Keratinocyte (primary cell): ENCODE results near the gene LRP1B. TPM values are rescaled to one million over a fixed set of nuclear protein-coding genes. Genes with fewer than 3 reads are reported as not detected.

Experiments
- DNase-seq: peaks from one replicate; pipeline ENCODE4 v3.0.0-alpha.2; 2011; ENCODE audit warnings: low read depth, missing footprints, low spot score
- FAIRE-seq: peaks from 2 replicates; lab custom pipeline; 2011; peaks lifted over from hg19 to GRCh38; lab: Jason Lieb, UNC
- H2AFZ ChIP-seq: 2 replicates; pipeline ENCODE4 v1.6.0; 2012; ENCODE audit warnings: low read length, control low read depth, inconsistent platforms; ENCODE audit not compliant: control insufficient read depth
- H3K27ac ChIP-seq: 2 replicates; pipeline ENCODE4 v1.5.1; 2011; ENCODE audit warnings: low read length; ENCODE audit not compliant: control insufficient read depth, insufficient read depth
- H3K27me3 ChIP-seq: 3 replicates; pipeline ENCODE4 v1.6.0; 2011; ENCODE audit warnings: low read length; ENCODE audit not compliant: control insufficient read depth, insufficient read depth; ENCODE audit errors: extremely low read depth
- H3K36me3 ChIP-seq, 2 experiments: 2 replicates in 1 of 2; 3 replicates in 1 of 2; pipeline ENCODE4 v1.5.1; 2011; ENCODE audit warnings: low read length in 2 of 2, mild to moderate bottlenecking in 1 of 2; ENCODE audit not compliant: control insufficient read depth in 2 of 2, insufficient read depth in 2 of 2; ENCODE audit errors: extremely low read depth in 1 of 2
- H3K4me1 ChIP-seq: 3 replicates; pipeline ENCODE4 v1.5.1; 2011; ENCODE audit warnings: low read length; ENCODE audit not compliant: control insufficient read depth, insufficient read depth; ENCODE audit errors: extremely low read depth
- H3K4me2 ChIP-seq: 3 replicates; pipeline ENCODE4 v1.6.0; 2011; ENCODE audit warnings: low read depth, low read length; ENCODE audit not compliant: control insufficient read depth, insufficient read depth; ENCODE audit errors: extremely low read depth
- H3K4me3 ChIP-seq, 3 experiments: fragments of 200-600 bp in 1 of 3; sonication (generic) in 1 of 3; 2 replicates in 2 of 3; 3 replicates in 1 of 3; pipeline ENCODE4 v1.5.1; 2011 to 2016; ENCODE audit warnings: low read length in 3 of 3, mild to moderate bottlenecking in 3 of 3, control low read depth in 2 of 3, inconsistent platforms in 1 of 3, low read depth in 1 of 3, mixed read lengths in 1 of 3, mixed run types in 1 of 3, moderate library complexity in 1 of 3; ENCODE audit not compliant: control insufficient read depth in 2 of 3, insufficient read depth in 2 of 3; ENCODE audit errors: extremely low read depth in 1 of 3
- H3K79me2 ChIP-seq: 2 replicates; pipeline ENCODE4 v1.6.0; 2012; ENCODE audit warnings: low read length; ENCODE audit not compliant: control insufficient read depth, insufficient read depth
- H3K9ac ChIP-seq: 3 replicates; pipeline ENCODE4 v1.6.0; 2011; ENCODE audit warnings: low read length; ENCODE audit not compliant: control insufficient read depth, insufficient read depth; ENCODE audit errors: extremely low read depth
- H3K9me1 ChIP-seq: 3 replicates; pipeline ENCODE4 v1.6.0; 2011; ENCODE audit warnings: low read length; ENCODE audit not compliant: control insufficient read depth, insufficient read depth; ENCODE audit errors: extremely low read depth
- H3K9me3 ChIP-seq: 2 replicates; pipeline ENCODE4 v1.5.1; 2012; ENCODE audit warnings: low read depth, low read length; ENCODE audit not compliant: control insufficient read depth
- H4K20me1 ChIP-seq: 3 replicates; pipeline ENCODE4 v1.6.0; 2011; ENCODE audit warnings: low read length; ENCODE audit not compliant: control insufficient read depth, insufficient read depth; ENCODE audit errors: extremely low read depth
- CTCF ChIP-seq, 3 experiments: IDR thresholded peaks in 1 of 3; conservative IDR thresholded peaks in 1 of 3; optimal IDR thresholded peaks in 1 of 3; 2 replicates in 2 of 3; 3 replicates in 1 of 3; pipeline versions ENCODE3 to v1.5.1; 2011; ENCODE audit warnings: low read length in 3 of 3, mild to moderate bottlenecking in 3 of 3, moderate library complexity in 2 of 3, control low read depth in 1 of 3, inconsistent platforms in 1 of 3; ENCODE audit not compliant: insufficient read depth in 2 of 3; ENCODE audit errors: extremely low read depth in 1 of 3
- EZH2 ChIP-seq: IDR thresholded peaks from one replicate; pipeline ENCODE4 v1.6.1; 2012; ENCODE audit warnings: inconsistent platforms, mild to moderate bottlenecking, low read length, moderate library complexity
- dilution Hi-C: fragments of 300-500 bp; cut with MboI; formaldehyde crosslinking; loops from one replicate; pipeline ENCODE4 v1.7.0; 2020; ENCODE audit warnings: low sequenced_read_pairs; ENCODE audit not compliant: extremely low pct_ligation_motif_present
- polyA plus RNA-seq, 5 experiments: library from polyadenylated mRNA; depleted of rRNA in 3 of 5; stranded (reverse) in 3 of 5; stranded (forward) in 1 of 5; unstranded in 1 of 5; fragments of >200 nt; gene quantifications; 1 replicate in 1 of 5; 2 replicates in 3 of 5; 3 replicates in 1 of 5; pipeline versions ENCODE4 v1.2.1 to v1.2.3, GENCODE V29; 2011 to 2012; ENCODE audit warnings: missing spikeins in 2 of 5, low read depth in 1 of 5, low replicate concordance in 1 of 5

Gene LRP1B
- polyA plus RNA-seq, 1 donor (not counting 4 experiments of a cell fraction or from before 2014, with no cell fraction given) = not detected

GRCh38 chr2:142076317-142076716, 54.5 kb downstream of the LRP1B start:
- no peak overlapping the region for H3K4me3 ChIP-seq
- H3K79me2 ChIP-seq = no peaks in the 10 kb centered on the region
- FAIRE-seq (no peak), DNase-seq (no peak)
- H3K27me3 ChIP-seq = no peaks in the 10 kb centered on the region
- H3K4me1 ChIP-seq = no peaks in the 10 kb centered on the region
- H3K4me2 ChIP-seq = no peak overlapping the region
- no peak overlapping the region for H2AFZ ChIP-seq
- no peaks in the 10 kb centered on the region for H3K36me3 ChIP-seq
- H3K9ac ChIP-seq = no peak overlapping the region
- H3K27ac ChIP-seq = no peak overlapping the region
- H3K9me1 ChIP-seq = no peaks in the 10 kb centered on the region
- dilution Hi-C loops = no loop called here
- H4K20me1 ChIP-seq = no peaks in the 10 kb centered on the region
- TF ChIP-seq CTCF (optimal IDR thresholded peaks at IDR 0.05 in 1 of 3, IDR thresholded peaks at IDR 0.05 in 1 of 3, conservative IDR thresholded peaks at IDR 0.05 in 1 of 3; ENCODE audit: extremely low read depth in 1 of 3, insufficient read depth in 2 of 3, low read length in 3 of 3) (no peak), EZH2 (no peak)
- H3K9me3 ChIP-seq = no peaks in the 10 kb centered on the region

- no peak overlapping the region for H3K9ac ChIP-seq
- H3K4me2 ChIP-seq = no peak overlapping the region
- no peaks in the 10 kb centered on the region for H3K79me2 ChIP-seq
- FAIRE-seq (no peak), DNase-seq (no peak)
- no peak overlapping the region for H3K27ac ChIP-seq
- H3K4me1 ChIP-seq = no peaks in the 10 kb centered on the region
- H3K27me3 ChIP-seq = no peaks in the 10 kb centered on the region
- no peak overlapping the region for H2AFZ ChIP-seq
- H3K4me3 ChIP-seq = no peak overlapping the region
- no peaks in the 10 kb centered on the region for H3K9me3 ChIP-seq
- H4K20me1 ChIP-seq = no peaks in the 10 kb centered on the region
- no peaks in the 10 kb centered on the region for H3K36me3 ChIP-seq
- no peak for TF ChIP-seq CTCF (optimal IDR thresholded peaks at IDR 0.05 in 1 of 3, IDR thresholded peaks at IDR 0.05 in 1 of 3, conservative IDR thresholded peaks at IDR 0.05 in 1 of 3; ENCODE audit: extremely low read depth in 1 of 3, insufficient read depth in 2 of 3, low read length in 3 of 3)
- TF ChIP-seq EZH2 = no peak
- no peaks in the 10 kb centered on the region for H3K9me1 ChIP-seq
- dilution Hi-C loops = no loop called here
These were observed 55.0 kb downstream of the LRP1B start for GRCh38 chr2:142075826-142076225.
